GM12878 (cell line): ENCODE data around the gene ABCA13.

Experiments used
- CTCF ChIP-seq, 3 experiments: IDR thresholded peaks in 2 of 3; conservative IDR thresholded peaks in 1 of 3; 2 replicates each; pipeline ENCODE4 v1.5.1; 2011; ENCODE audit warnings: low read depth in 3 of 3, low read length in 3 of 3, mild to moderate bottlenecking in 3 of 3, control low read depth in 2 of 3, moderate library complexity in 2 of 3, inconsistent platforms in 1 of 3, mixed read lengths in 1 of 3; ENCODE audit not compliant: control insufficient read depth in 2 of 3, insufficient read depth in 1 of 3; ENCODE audit errors: extremely low read depth in 1 of 3
- HDAC6 ChIP-seq: fragments of 200-600 bp; sonication (generic); IDR thresholded peaks from one replicate; pipeline ENCODE4 v1.8.0; 2017; ENCODE audit warnings: antibody characterized with exemption; ENCODE audit not compliant: unreplicated experiment
- POLR2A ChIP-seq: IDR thresholded peaks from 2 replicates; pipeline ENCODE4 v1.6.1; 2011; ENCODE audit warnings: low read depth, mild to moderate bottlenecking, low read length
- POLR2AphosphoS5 ChIP-seq: IDR thresholded peaks from 2 replicates; pipeline ENCODE4 v1.6.1; 2011; ENCODE audit warnings: mild to moderate bottlenecking, low read length, inconsistent platforms
- RAD21 ChIP-seq: IDR thresholded peaks from 2 replicates; pipeline ENCODE4 v1.6.1; 2011; ENCODE audit warnings: mild to moderate bottlenecking, low read depth, low read length, moderate library complexity; ENCODE audit not compliant: insufficient read depth
- RELA ChIP-seq: fragments of 450-650 bp; IDR thresholded peaks from 2 replicates; pipeline ENCODE4 v1.8.0; 2014; ENCODE audit warnings: borderline replicate concordance; ENCODE audit not compliant: partially characterized antibody
- REST ChIP-seq: IDR thresholded peaks from 2 replicates; pipeline ENCODE4 v1.6.1; 2012; ENCODE audit warnings: mild to moderate bottlenecking, low read depth, low read length
- TAF1 ChIP-seq: IDR thresholded peaks from 2 replicates; pipeline ENCODE4 v1.6.1; 2011; ENCODE audit warnings: mild to moderate bottlenecking, low read depth, low read length, borderline replicate concordance
- USF2 ChIP-seq: IDR thresholded peaks from 2 replicates; pipeline ENCODE4 v1.6.1; 2011; ENCODE audit warnings: low read depth, low read length, improper control_type of control experiment, borderline replicate concordance
- YBX1 ChIP-seq: fragments of 450-650 bp; IDR thresholded peaks from 2 replicates; pipeline ENCODE4 v1.6.1; 2016; ENCODE audit warnings: antibody characterized with exemption

GRCh38 chr7:48188776-48189520, 17.7 kb downstream of the ABCA13 start:
- TF ChIP-seq RAD21 (no peak), POLR2A (no peak), HDAC6 (no peak), POLR2AphosphoS5 (no peak), CTCF (IDR thresholded peaks at IDR 0.05 in 2 of 3, conservative IDR thresholded peaks at IDR 0.05 in 1 of 3; ENCODE audit: control insufficient read depth in 2 of 3, extremely low read depth in 1 of 3, insufficient read depth in 1 of 3, low read depth in 3 of 3, low read length in 3 of 3) (no peak), YBX1 (no peak), RELA (no peak), REST (no peak), TAF1 (no peak), USF2 (no peak)
